Adrenal gland (tissue), 12 donors: ENCODE data around the gene BIRC7. TPM values are rescaled to one million over a fixed set of nuclear protein-coding genes. Genes with fewer than 3 reads are reported as not detected.

Experiments used
- DNase-seq, 7 donors: peaks; one replicate each; pipeline ENCODE4 v3.0.0-alpha.2; 2019 to 2020
- H3K27ac ChIP-seq, 5 donors: fragments of 200-600 bp; sonication (generic) in 4 of 5; 1 replicate in 3 of 5; 2 replicates in 2 of 5; pipeline versions ENCODE4 v1.5.1 to v1.8.0; 2016 to 2020; ENCODE audit warnings: mild to moderate bottlenecking in 1 of 5
- H3K27me3 ChIP-seq: fragments of 200-600 bp; 2 replicates; pipeline ENCODE4 v1.8.0; 2021
- H3K36me3 ChIP-seq, 2 donors: fragments of 200-600 bp; replicated peaks in 1 of 2; 1 replicate in 1 of 2; 2 replicates in 1 of 2; pipeline versions ENCODE4 v1.5.1 to v1.8.0; 2018 to 2022
- H3K4me1 ChIP-seq, 2 donors: fragments of 200-600 bp; replicated peaks in 1 of 2; 1 replicate in 1 of 2; 2 replicates in 1 of 2; pipeline versions ENCODE4 v1.5.1 to v1.8.0; 2018 to 2021
- H3K4me3 ChIP-seq, 4 donors: fragments of 200-600 bp; sonication (generic) in 3 of 4; one replicate each; pipeline ENCODE4 v1.5.1; 2016 to 2018
- H3K9me3 ChIP-seq, 3 donors: fragments of 200-600 bp; sonication (generic) in 1 of 3; replicated peaks in 1 of 3; 1 replicate in 2 of 3; 2 replicates in 1 of 3; pipeline versions ENCODE4 v1.5.1 to v1.8.0; 2016 to 2021
- POLR2A ChIP-seq, 2 donors: fragments of 450-650 bp; IDR thresholded peaks; one replicate each; pipeline ENCODE4 v1.6.1; 2017; ENCODE audit warnings: antibody characterized with exemption in 2 of 2, mild to moderate bottlenecking in 2 of 2, moderate library complexity in 1 of 2
- WGBS, 4 donors: extraction: QIAGEN DNeasy Blood & Tissue Kit in 2 of 4; methylation state at CpG; one replicate each; pipeline versions ENCODE4 v1.1.5 to v1.1.7; 2013 to 2017; 5-methylcytosine and 5-hydroxymethylcytosine counted together
- intact Hi-C, 2 donors: fragments of 100-400 bp; cut with DNase I; formaldehyde crosslinking; loops; one replicate each; pipeline versions ENCODE4 v1.14.1 to v1.15.0; 2022 to 2023
- polyA plus RNA-seq, 3 donors: library from polyadenylated mRNA; stranded (reverse); fragments of 200-250 nt in 2 of 3; fragments of 350-450 nt in 1 of 3; fragmentation: Illumina TruSeq in 1 of 3; extraction: RNeasy Lipid Tissue Mini Kit (QIAGEN cat#74804) in 1 of 3; gene quantifications; one replicate each; pipeline ENCODE4 v1.2.3, GENCODE V29; 2013 to 2014
- total RNA-seq, 9 donors: library from RNA; depleted of rRNA in 4 of 9; stranded (reverse); fragments of >200 nt in 4 of 9; fragments of 120-200 nt in 1 of 9; fragmentation: NEBNext Ultra II Directional in 1 of 9; extraction: Animal tissue kit (Norgen Biotek cat#: 25700) in 1 of 9; gene quantifications; one replicate each; pipeline versions ENCODE4 v1.1.0 to v1.2.4, GENCODE V29; 2013 to 2023
- TF ChIP-seq, protein P1 (sequence below), 6 experiments: fragments of 450-650 bp in 4 of 6; fragments of 200-600 bp in 2 of 6; sonication (generic) in 1 of 6; IDR thresholded peaks; 1 replicate in 5 of 6; 2 replicates in 1 of 6; pipeline versions ENCODE4 v1.5.1 to v1.8.0; 2016 to 2021; ENCODE audit warnings: antibody characterized with exemption in 6 of 6, mild to moderate bottlenecking in 2 of 6, moderate library complexity in 1 of 6
- donor health status: healthy with polysubstance abuse.
- donor health status: Bipolar disorder and iron deficiency.
- donor health status: DM: yes; HTN: yes; CAD: no.
- donor health status: DM: no; HTN: no; CAD: no.
- donor health status: DM: no; HTN: no; CAD: no.
- donor health status: DM: yes; HTN: yes; CAD: no.

BIRC7 gene
- total and polyA plus RNA-seq, 12 donors, result 0.28 to 117 (median 1.1) TPM; not detected in 5

DNA sequence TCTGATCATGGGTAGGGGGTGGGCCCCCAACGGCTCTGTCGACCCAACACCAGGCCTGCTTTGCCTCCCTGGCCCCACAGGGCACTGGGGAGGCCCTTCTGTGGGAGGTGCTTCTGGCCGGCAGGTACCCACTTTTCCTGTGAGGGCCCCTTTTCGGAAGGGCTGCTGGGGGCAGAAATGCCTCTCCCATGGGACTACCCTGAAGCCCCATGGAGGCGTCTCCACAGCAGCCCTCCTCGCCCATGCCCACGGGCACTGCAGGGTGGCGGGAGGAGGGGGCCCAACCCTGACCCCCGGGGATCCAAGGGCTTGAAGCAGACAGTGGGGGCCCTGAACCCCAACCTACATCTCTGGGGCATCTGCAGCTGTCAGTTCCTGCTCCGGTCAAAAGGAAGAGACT, 2.3 kb downstream of the BIRC7 start:
- Histone ChIP-seq H3K36me3 (no peaks in the 10 kb centered on the region), H3K4me3 (no peak overlapping the region), H3K9me3 (no peaks in the 10 kb centered on the region), H3K27ac (no peak overlapping the region), H3K27me3 (no peaks in the 10 kb centered on the region), H3K4me1 (no peaks in the 10 kb centered on the region)
- no peak for DNase-seq
- 61 to 79% (median 71%) methylated on average over 3 to 10 of the region's 10 CpGs for WGBS, 4 donors
- intact Hi-C loops, result no loop called here
- no peak for TF ChIP-seq POLR2A (IDR thresholded peaks at IDR 0.05)
- TF ChIP-seq, protein P1, sequence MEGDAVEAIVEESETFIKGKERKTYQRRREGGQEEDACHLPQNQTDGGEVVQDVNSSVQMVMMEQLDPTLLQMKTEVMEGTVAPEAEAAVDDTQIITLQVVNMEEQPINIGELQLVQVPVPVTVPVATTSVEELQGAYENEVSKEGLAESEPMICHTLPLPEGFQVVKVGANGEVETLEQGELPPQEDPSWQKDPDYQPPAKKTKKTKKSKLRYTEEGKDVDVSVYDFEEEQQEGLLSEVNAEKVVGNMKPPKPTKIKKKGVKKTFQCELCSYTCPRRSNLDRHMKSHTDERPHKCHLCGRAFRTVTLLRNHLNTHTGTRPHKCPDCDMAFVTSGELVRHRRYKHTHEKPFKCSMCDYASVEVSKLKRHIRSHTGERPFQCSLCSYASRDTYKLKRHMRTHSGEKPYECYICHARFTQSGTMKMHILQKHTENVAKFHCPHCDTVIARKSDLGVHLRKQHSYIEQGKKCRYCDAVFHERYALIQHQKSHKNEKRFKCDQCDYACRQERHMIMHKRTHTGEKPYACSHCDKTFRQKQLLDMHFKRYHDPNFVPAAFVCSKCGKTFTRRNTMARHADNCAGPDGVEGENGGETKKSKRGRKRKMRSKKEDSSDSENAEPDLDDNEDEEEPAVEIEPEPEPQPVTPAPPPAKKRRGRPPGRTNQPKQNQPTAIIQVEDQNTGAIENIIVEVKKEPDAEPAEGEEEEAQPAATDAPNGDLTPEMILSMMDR (IDR thresholded peaks at IDR 0.05), result no peak

DNA sequence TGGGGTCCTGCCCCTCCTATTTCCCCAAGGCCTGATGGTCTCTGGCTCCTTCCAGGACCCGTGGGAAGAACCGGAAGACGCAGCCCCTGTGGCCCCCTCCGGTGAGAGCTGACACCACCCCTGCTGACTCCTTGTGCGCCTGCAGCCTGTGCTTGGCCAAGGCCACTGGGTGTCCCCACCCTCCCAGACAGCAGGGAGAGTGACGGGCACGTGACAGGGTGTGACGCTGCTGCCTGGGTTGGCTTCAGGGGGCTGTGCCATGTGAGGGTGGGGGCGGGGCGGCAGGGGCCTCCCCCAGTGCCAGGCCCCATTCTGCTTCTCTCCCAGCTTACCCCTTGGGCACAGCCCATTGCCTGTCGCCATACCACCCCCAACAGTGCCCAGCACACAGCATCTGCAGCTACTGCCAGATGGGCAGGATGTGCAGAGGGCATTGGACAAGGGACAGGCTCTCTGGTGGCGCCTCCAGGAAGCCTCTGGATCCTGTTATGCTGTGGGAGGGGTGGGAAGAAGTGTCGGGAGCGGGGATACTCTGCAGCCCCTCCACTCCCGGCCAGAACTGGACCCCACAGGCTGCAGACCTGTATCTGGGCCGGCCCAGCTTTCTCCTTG, 2.9 kb downstream of the BIRC7 start:
- DNase-seq, result peak in 1 of 7 donors; percentile 21
- Histone ChIP-seq H3K4me1 (no peaks in the 10 kb centered on the region), H3K27ac (no peak overlapping the region), H3K27me3 (no peaks in the 10 kb centered on the region), H3K36me3 (no peaks in the 10 kb centered on the region), H3K4me3 (no peak overlapping the region), H3K9me3 (no peaks in the 10 kb centered on the region)
- intact Hi-C loops, result no loop called here
- WGBS, 4 donors, result 35 to 63% (median 41%) methylated on average over 4 to 16 of the region's 16 CpGs
- TF ChIP-seq POLR2A (IDR thresholded peaks at IDR 0.05), result no peak
- TF ChIP-seq, protein P1 (IDR thresholded peaks at IDR 0.05), result no peak

DNA sequence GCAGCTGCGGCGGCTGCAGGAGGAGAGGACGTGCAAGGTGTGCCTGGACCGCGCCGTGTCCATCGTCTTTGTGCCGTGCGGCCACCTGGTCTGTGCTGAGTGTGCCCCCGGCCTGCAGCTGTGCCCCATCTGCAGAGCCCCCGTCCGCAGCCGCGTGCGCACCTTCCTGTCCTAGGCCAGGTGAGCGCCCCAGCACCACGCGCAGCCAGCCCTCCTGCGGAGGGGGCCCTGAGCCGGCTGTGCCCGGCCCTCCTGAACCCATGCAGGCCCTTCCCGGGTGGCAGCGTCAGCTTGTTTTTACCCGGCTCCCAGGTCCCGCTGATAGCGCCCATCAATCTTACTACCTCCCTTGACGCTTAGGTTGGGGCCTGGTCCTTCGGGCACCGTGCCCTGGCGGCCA, 3.7 kb downstream of the BIRC7 start:
- H3K9me3 ChIP-seq, result no peaks in the 10 kb centered on the region
- H3K27ac ChIP-seq, result no peak overlapping the region
- TF ChIP-seq POLR2A (IDR thresholded peaks at IDR 0.05), result no peak
- TF ChIP-seq, protein P1 (IDR thresholded peaks at IDR 0.05), result no peak
- no peaks in the 10 kb centered on the region for H3K27me3 ChIP-seq
- H3K4me3 ChIP-seq, result no peak overlapping the region
- 84 to 91% (median 89%) methylated on average over 11 to 30 of the region's 30 CpGs for WGBS, 4 donors
- intact Hi-C loops, result no loop called here
- DNase-seq, result no peak
- H3K4me1 ChIP-seq, result no peaks in the 10 kb centered on the region
- no peaks in the 10 kb centered on the region for H3K36me3 ChIP-seq

DNA sequence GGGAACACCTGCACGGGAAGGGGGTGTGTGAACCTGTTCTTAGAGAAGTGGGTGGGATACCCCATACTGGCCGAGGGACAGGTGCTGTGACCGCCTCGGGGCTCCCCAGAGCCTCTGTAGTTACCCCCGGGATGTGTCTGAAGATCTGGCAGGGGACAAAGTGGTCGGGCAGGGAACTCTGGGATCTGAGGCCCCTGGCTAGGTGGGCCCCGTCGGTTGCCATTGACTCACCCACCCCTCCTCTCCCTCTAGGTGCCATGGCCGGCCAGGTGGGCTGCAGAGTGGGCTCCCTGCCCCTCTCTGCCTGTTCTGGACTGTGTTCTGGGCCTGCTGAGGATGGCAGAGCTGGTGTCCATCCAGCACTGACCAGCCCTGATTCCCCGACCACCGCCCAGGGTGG, 4.3 kb downstream of the BIRC7 start:
- intact Hi-C loops, result no loop called here
- 67 to 93% (median 81%) methylated on average over 1 to 11 of the region's 11 CpGs; no CpG with 5 or more reads in 1 of the 4 donors for WGBS, 4 donors
- H3K4me3 ChIP-seq, result no peak overlapping the region
- no peak for DNase-seq
- H3K27ac ChIP-seq, result no peak overlapping the region
- no peaks in the 10 kb centered on the region for H3K4me1 ChIP-seq
- TF ChIP-seq POLR2A (IDR thresholded peaks at IDR 0.05), result no peak
- TF ChIP-seq, protein P1 (IDR thresholded peaks at IDR 0.05), result no peak
- H3K36me3 ChIP-seq, result no peaks in the 10 kb centered on the region
- H3K9me3 ChIP-seq, result no peaks in the 10 kb centered on the region
- no peaks in the 10 kb centered on the region for H3K27me3 ChIP-seq
